Measurements from ENCODE around the gene LCMT2.

The LCMT2 gene, protein sequence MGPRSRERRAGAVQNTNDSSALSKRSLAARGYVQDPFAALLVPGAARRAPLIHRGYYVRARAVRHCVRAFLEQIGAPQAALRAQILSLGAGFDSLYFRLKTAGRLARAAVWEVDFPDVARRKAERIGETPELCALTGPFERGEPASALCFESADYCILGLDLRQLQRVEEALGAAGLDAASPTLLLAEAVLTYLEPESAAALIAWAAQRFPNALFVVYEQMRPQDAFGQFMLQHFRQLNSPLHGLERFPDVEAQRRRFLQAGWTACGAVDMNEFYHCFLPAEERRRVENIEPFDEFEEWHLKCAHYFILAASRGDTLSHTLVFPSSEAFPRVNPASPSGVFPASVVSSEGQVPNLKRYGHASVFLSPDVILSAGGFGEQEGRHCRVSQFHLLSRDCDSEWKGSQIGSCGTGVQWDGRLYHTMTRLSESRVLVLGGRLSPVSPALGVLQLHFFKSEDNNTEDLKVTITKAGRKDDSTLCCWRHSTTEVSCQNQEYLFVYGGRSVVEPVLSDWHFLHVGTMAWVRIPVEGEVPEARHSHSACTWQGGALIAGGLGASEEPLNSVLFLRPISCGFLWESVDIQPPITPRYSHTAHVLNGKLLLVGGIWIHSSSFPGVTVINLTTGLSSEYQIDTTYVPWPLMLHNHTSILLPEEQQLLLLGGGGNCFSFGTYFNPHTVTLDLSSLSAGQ

GRCh38 chr15:43329960-43330779 is at the start of gene LCMT2:
TSS of gene LCMT2 (minus strand) at chr15:43330573. CDS start at chr15:43330489, 84 bp downstream.
- DNase-seq = peak; percentile 86

GRCh38 chr15:43378601-43379000 is 48.2 kb upstream of the LCMT2 start:
- DNase-seq = no peak

DNA sequence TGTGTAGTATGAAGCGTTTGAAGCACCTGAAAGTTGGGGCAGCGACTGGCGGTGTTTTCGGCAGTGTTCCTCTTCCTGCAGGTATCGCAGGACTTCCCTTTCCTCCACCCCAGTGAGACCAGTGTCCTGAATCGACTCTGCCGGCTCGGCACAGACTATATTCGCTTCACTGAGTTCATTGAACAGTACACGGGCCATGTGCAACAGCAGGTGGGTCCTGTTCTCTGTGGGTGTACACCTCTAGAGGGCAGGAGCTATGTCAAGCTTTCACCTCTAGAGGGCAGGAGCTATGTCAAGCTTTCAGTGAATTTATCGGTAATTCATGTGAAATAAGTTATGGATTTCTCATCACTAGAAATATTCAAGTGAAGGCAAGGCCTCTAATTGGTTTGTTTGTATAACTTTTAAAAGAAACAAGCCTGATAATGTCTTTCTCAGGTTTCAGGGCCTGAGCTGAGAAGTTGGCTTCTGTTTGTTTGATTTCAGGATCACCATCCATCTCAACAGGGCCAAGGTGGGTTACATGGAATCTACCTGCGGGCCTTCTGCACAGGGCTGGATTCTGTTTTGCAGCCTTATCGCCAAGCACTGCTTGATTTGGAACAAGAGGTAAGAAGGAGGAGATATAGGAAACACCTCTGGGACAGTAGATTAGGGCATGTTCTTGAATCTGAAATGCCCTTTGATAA is 45.8 kb upstream of the LCMT2 start:
- DNase-seq = peak; percentile 20

- DNase-seq = peak; percentile 87
Measured at GRCh38 chr15:43370975-43371974, 40.9 kb upstream of the LCMT2 start, which contains the start of the genes TUBGCP4 and ZSCAN29. TSS of gene TUBGCP4 (plus strand) at chr15:43371101. CDS start at chr15:43371355, 254 bp downstream. TSS of gene ZSCAN29 (minus strand) at chr15:43371043. CDS start at chr15:43369913, 1,130 bp downstream.

DNA sequence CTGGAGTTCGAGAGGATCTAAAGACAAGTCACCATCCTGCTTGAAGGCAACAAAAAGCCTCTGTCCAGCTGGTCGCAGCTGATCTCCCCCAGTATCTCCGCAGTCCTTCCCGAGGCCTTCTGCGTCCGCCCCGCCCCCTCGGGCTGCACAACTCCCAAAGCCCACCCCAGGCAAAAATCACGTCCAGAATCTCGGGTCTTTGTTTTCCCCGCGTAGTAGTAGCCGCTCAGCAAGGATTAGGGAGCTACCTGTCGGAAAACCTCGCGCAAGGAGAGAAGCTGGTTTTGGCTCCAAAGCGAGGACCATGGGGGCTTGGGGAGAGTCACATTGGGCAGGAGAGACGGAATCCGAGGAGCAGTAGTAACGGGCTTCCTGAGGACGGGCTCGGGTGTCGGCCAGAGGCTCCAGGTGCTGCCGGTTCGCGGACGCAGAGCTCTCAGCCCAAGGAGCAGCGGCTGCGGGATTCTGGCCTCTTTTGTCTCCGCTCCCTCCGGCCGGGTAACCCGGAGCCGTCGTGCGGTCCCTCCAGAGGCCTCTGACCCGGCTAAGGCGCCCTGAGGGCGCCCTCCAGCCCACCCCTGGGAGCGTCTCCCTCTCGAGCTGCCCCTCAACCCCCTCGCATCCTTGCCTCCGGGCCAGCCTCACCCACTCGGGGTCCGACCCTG is 40.1 kb upstream of the LCMT2 start:
- DNase-seq = no peak

GRCh38 chr15:43361313-43361903 is 31.0 kb upstream of the LCMT2 start:
- no peak for DNase-seq

DNA sequence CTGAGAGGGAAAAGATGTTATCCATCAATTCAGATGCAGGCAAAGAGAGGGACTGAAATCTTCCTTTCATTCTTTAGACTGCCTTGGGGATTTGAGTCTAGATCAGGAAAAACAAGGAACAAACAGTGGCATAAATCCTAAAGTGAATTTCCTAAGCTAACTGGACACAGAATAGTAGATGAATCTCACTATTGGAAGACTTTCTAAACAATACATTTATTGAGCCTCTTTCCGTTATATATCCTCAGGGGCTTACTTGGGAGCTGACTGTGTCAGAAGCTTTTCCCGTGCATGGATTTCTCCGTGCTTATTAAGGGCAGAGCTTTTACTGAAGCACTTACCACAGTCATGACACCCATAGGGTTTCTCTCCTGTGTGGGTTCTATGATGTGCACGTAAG is 30.4 kb upstream of the LCMT2 start:
- no peak for DNase-seq

DNA sequence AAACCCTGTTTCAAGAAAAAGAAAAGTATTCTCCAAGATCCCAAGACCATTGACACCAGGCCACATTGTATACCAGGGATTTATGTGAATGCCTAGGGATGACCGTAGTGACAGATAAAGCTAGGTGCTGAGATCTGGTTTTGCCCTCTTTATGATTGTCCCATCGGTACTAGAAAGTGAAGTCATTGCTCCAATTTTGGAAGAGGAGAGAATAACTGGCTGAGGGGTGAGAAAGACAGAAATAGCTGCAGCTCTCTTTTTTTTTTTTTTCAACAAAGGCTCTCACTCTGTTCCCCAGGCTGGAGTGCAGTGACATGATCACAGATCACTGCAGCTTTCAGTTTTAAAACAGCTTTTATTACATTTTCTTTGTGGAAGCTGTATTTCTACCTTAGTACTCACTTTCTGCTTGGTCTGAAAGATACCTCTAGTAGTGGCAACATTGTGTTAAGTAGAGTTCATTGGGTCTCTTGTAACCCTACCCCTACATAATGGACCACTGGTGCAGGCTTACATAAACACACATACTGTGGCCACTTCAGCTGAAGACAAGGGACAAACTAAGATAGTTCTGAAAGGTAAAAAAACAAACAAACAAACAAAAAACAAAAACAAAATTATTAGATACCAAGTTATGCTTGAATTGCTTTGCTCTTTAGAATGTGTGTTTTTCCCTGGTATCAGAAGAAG is 22.5 kb upstream of the LCMT2 start:
- DNase-seq = no peak

DNA sequence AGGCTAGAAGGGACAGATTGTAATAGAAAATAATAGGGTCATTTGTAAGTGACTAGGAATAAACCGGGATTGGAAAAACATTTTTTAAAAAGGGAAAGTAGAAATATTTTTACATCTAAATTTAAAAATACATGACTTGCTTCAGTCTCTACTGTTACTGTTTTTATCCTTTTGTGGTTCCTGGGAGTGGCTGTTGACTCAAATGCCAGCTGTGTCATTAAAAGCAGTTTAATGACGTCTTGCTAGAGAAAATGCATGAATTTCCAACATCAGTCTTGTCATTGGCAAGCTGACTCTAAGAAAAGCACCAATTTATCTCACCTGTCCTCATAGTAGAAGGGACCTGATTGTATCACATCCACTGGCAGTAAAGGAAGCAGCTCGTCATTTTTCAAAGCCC is 16.7 kb upstream of the LCMT2 start:
- no peak for DNase-seq

DNA sequence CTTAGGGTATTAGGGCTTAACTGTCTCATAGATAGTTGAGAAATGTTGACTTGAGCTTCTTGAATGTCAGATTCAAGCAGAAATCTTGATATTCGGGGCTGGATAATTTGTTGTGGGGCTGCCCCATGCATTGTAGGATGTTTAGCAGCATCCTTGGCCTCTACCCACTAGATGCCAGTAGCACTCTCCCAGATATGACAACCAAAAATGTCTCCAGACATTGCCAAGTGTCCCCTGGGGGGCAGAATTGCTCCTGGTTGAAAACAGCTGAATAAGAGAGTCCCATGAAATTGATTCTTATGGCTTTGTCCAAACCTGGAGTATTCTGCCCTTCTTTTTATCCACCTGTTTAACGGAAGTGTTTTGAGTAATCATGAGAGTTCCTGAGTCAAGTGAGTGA is 15.9 kb upstream of the LCMT2 start:
- DNase-seq = no peak

DNA sequence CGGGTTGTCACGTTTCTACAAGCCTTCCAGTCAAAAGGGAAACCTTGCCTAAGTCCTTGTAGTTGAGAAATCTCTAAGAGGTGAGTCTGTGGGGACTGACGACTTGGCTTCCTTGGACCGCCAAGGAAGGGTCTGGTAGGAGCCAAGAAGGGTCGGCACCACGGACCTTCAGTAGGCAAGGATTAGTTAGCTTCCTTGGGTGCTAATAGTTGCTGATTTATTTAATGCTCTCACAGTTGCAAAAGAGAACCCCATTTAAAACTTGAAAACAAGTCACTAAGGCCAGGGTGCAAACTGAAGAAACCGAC is 361 bp upstream of the LCMT2 start:
- no peak for DNase-seq

DNA sequence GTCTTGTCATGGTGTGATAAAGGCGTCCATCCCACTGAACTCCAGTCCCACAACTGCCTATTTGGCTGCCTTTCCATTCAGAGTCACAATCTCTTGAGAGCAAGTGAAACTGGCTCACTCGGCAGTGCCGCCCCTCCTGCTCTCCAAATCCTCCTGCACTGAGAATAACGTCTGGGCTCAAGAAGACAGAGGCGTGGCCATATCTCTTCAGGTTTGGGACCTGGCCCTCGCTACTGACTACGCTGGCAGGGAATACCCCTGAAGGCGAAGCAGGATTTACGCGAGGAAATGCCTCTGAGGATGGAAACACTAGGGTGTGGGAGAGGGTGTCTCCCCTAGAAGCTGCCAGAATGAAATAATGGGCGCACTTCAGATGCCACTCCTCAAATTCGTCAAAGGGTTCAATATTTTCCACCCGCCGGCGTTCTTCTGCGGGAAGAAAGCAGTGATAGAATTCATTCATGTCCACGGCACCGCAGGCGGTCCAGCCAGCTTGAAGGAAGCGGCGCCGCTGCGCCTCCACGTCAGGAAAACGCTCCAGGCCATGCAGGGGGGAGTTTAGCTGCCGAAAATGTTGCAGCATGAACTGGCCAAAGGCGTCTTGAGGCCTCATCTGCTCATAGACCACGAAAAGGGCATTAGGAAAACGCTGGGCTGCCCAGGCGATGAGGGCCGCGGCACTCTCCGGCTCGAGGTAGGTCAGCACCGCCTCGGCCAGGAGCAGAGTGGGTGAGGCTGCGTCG is 985 bp downstream of the LCMT2 start:
- peak; percentile 6 for DNase-seq

GRCh38 chr15:43325039-43325684 is 5.2 kb downstream of the LCMT2 start:
- no peak for DNase-seq

- DNase-seq = no peak
Measured at GRCh38 chr15:43318990-43319771, 11.2 kb downstream of the LCMT2 start.

GRCh38 chr15:43317566-43318184 is 12.7 kb downstream of the LCMT2 start:
- peak; percentile 35 for DNase-seq

GRCh38 chr15:43316971-43317346 is 13.4 kb downstream of the LCMT2 start:
- no peak for DNase-seq
